GM21515 (cell line): ENCODE data around the gene ASPG.

Source experiments
- ATAC-seq: cut with Tn5 transposase; IDR thresholded peaks from one replicate; pipeline ENCODE4 v1.9.1; 2021; ENCODE audit not compliant: unreplicated experiment

The ASPG gene

DNA sequence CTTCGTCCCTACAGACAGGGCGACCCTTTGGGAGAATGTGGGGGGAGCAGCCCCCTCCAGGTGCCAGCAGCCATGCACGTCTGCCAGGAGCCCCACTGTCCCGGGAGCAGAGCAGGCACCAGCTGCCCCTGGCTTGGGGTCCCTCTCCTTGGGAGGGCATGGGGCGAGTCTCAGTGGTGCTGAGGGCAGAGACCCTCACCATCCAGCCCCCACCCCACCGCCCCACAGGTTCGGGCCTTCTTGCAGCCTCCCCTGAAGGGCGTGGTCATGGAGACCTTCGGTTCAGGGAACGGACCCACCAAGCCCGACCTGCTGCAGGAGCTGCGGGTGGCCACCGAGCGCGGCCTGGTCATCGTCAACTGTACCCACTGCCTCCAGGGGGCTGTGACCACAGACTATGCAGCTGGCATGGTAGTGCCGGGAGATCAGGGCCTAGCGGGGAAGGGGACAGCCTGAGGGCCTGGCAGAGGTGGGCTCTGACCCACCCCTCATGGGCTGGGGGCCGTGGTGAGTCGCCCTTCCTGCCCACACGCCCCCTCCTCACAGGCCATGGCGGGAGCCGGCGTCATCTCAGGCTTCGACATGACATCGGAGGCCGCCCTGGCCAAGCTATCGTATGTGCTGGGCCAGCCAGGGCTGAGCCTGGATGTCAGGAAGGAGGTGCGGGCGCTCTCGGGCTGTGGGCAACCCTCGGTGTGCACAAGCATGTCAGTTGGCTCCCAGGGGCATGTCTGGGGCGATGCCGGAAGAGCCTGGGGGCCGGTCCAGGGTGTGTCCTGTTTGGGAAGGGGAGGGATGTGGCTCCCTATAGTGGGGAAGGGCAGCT lies 18.8 kb downstream of the ASPG start:
- ATAC-seq, result no peak

DNA sequence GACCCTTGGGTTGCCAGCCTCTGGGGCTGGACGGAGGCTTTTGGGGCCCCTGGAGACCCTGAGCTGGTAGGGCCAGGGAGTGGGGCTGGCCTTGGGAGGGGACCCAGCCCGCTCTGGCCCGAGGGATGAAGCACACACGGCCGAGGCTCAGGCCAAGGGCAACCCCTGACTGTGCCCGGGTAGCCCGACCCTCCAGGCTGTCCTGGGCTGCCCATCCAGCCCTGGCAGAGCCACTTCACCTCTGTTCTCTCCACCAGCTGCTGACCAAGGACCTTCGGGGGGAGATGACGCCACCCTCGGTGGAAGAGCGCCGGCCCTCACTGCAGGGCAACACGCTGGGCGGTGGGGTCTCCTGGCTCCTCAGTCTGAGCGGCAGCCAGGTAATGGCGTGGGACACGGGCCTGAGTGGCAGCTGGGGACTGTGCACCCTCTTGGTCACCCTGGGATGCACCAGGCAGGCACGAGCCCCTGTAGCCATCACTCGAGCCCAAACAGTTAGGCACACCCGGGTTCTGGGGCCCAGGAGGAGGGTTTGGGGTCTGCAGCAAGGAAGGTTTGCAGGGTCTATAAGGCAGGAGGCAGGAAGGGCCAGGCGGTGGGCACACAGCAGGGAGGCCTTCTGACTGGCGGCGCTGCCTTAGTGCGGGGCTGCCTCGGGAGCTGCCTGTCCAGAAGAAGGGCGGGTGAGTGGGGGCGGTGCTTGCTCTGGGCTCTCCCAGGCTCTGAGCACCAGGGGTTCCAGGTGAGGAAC lies 19.7 kb downstream of the ASPG start:
- ATAC-seq, result no peak

DNA sequence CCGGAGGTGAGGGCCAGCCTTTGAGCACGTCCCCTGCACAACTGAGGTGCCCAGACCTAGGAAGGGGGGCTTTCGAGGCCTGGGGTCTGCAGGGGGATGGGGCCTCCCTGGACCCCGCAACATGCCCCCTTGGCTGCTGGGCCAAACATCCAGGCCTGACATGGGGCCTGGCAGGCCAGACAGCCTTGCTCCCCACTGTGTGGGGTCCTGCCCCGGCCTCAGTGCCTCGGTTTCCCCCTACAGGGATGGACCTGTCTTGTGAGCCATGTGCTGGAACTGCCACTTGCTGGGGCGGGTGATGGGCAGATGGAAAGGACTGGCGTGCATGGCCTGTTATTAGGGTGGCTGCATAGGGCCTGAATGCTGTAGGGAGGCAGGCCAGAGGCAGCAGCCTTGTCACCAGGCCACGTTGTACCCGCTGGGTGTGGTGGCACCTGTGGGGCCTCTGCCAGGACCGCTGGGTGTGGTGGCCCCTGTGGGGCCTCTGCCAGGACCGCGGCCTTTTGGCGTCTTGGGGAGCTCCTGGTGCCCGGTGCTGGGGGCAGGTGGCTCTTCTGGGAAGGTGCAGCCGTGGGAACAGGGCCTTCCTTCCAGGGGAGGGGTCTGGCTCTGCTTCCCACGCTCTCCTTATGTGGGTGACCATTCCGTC lies 20.4 kb downstream of the ASPG start:
- no peak for ATAC-seq

DNA sequence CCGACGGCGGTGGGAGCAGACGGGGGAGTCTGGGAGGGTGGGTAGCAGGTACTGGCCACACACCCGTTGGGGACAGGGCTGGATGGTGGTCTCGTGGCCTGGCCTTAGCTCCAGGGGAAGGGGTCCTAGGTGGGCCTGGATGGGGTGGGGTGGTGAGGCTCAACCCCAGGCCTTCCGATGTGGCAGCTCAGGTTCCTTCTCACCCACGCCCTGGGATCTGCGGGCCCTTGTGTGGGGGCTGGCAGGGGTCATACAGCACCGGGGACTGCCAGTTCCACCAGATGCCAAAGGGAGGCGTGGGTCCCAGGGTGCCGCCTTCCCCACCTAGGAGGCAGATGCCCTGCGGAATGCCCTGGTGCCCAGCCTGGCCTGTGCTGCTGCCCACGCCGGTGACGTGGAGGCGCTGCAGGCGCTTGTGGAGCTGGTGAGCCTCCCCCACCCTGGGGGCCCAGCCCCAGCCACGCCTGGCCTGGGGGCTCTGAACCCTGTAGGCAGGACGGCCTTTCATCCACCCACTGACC lies 21.0 kb downstream of the ASPG start:
- ATAC-seq, result no peak

DNA sequence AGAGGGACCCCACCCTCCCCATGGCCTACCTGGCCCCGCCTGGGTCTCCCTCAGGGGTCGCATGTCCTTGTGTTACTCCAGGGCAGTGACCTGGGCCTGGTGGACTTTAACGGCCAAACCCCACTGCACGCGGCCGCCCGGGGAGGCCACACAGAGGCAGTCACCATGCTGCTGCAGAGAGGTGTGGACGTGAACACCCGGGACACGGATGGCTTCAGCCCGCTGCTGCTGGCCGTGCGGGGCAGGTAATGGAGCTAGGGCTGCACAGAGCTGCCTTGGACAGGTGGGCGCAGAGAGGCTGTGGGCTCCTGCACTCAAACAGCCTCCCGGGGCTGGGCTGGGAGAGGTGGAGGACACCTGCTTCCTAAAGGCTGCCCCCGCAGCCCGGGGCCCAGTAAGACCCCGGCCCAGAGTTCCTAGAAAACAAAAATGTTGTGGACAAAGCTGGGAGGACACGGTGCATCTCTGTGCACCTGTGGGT lies 21.6 kb downstream of the ASPG start:
- no peak for ATAC-seq

DNA sequence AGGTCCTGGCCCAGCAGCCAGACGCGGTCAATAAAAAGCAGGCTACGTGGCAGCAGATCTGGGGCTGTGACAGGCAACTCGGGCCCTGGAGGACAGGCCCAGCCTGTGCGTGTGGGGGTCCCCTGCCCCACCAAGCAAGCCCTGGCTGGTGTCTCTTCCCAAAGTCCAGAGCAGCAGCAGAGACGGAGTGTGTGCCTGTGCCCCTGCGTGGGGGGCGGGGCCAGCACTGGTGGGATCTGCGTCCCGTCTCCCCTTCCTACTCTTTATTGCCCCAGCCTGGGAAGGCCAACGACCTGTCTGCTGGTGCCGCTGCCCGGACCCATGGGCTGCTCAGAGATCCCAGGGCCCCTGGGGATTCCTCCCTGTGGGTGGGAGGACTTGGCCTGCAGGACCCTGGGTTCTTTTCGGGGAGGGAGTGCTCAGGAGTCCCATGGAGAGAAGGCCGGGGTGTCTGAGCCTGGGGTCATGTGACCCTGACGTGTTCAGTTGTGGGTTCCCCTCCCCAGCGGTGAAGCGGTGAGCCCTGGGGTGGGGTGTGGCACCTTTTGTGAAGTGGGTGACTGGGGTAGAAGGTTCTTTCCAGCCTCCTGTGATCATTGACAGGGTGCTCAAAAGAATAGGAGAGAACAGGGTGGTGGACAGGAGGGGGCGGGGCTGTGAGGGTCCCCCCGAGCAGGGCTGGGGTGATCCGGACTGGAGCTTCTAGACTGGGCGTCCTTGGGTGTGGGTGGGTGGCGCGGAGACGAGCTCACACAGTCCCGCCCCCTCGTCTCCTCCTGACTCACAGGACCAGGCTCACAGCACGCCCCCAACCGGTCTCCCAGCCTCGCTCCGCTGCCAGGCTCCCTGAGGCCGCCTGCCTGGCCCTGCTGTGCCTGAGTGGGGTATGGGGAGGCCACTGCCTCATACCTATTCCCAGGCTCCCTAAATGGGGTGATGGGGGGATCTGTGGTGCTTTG lies 22.4 kb downstream of the ASPG start:
- ATAC-seq, result no peak

DNA sequence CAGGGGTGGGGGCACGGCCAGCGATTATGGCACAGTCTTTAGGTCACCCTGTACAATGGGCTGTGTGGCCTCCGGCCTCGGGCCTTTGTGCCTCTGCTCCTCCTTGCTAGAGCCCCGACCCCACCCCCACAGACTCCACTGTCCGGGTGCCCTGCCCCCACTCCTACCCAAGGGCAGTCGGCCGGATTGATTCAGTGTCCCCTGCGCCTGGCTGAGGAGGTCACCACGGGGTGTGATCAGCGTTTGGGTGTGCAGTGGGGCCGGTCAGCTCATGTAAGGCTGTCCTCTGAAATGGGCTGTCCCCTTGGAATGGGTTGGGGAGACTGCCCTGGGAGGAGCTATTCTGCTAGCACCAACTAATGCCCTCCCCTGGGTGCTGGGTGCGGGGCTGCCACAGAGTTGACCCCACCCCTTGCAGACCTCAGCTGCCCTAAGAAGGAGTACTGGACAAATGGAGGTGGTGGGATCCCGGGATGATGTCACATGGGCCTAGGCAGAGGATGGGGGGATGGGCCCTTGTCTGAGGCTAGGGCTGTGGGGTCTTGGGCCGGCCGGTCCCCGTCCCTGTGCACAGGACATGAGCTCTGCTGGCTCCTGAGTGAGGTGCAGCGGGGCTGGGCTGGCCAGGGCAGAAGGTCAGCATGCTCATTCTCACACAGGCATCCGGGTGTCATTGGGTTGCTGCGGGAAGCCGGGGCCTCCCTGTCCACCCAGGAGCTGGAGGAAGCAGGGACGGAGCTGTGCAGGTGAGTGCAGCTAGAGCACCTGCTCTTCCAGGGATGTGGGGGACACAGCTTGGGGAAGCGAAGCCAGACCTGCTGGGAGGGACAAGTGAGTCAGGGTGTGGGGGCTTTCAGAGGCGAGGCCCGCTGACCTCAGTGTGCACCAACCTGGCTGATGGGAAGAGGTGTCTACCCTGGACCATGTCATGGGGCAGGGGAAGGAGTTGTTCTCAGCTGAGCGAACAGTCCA lies 23.4 kb downstream of the ASPG start:
- ATAC-seq, result no peak

DNA sequence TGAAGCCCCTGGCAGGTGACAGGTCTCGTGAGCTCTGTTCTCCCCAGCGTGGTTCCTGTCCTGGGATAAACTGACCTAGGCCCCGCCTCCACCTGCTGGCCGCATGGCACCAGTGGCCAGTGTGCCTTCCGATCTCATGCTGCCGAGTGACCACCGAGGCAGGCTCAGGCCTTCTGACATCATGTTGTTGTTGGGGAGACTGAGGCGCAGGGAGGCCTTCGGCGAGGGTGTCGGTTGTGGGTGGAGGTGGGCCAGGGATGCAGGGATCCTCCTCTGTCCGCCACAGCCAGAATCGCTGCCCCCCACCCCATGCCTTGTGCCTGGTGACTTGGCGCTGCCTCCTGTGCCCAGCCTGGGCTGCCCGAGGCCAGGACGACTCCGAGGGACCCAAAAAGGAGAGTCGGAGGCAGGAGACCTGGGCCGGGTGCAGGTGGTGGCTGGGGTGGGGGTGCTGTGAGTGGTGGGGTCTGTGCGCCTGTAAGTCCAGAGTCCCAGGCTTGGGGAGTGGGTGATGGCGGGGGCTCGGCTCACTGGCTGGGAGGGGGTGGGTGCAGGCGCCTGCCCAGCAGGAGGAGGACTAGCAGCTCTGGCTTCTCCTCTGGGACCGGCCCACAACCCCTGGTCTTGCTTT lies 24.3 kb downstream of the ASPG start:
- no peak for ATAC-seq

DNA sequence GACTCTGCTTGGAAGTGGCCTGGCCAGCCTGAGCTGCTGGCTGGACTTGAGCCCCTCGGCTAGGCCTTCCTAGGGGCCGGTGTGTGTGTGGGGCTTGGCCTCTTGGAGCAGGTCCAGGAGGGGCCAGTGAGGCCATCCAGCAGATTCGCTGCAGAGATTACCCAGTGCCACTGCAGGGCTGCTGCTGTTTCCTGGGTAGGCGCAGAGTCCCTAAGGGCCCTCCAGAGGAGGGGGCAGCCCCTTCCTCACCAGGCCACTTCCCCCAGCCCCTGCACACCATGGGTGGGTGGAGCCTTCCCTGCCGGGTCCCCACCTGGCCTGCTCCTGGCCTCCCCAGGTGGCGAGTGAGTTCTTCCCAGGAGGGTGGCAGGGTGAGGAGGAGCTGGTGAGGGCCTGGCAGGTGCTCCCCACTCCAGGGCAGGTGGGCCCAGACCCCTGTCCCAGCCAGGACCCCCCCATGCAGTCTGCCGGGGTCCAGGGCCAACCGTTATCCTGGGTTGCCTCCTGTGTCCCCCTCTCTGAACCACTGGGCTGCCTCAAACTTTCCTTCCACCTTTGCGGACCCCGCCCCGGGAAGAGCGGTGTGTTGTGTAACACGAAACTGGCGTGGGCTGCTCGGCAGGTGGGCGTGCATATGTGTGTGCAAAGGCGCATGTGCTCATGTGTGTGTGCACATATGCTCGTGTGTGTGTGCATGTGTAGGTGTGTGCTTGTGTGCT lies 25.1 kb downstream of the ASPG start:
- ATAC-seq, result no peak

DNA sequence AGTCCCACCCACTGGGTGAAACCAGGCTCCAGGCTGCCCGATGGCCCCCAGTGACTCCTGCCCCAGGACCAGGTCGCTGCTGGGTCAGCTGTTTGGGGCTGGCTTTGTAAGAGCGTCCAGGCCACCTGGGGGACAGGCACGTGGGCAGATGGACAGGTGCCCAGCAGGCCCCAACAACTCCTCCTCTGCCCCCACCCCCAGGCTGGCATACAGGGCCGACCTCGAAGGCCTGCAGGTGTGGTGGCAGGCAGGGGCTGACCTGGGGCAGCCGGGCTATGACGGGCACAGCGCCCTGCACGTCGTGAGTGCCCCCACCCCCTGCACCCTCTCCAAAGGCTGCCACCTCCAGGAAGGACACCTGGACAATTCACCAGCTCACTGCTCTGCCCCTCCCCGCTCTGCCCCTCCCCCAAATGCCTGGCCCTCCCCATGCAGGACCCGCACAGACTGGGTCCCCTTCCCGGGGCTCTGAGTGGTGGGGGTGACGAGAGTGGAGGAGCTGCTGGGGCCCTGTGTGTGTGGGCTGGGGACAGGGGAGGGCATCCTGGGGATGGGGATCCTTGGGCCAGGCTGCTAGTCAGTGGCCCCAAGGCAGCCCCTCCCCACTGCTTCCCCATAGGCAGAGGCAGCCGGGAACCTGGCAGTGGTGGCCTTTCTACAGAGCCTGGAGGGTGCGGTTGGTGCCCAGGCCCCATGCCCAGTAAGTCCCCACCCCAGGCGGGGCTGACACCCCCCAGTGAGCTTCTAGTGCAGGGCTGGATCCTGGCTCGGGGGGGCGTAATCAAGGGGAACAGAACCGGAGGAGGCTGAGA lies 26.0 kb downstream of the ASPG start:
- no peak for ATAC-seq

DNA sequence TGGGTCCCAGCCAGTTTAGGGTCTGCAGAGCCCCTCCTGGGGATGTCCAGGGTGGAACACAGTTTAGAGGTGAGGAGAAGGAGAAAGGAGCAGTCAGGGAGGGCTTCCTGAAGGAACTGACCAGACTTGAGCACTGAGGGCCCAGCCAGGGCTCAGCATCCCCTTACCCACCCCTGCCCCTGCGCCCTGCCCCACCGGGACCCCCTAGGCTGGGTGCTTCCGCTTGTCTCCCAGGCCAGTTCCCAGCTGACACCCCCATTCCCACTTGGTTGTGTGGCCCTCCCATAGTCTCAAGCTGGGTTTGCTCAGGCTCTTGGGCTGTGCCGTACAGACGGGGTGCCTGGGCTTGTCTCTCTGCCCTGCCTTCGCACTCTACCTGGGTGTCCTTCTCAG lies 26.6 kb downstream of the ASPG start:
- ATAC-seq, result no peak

DNA sequence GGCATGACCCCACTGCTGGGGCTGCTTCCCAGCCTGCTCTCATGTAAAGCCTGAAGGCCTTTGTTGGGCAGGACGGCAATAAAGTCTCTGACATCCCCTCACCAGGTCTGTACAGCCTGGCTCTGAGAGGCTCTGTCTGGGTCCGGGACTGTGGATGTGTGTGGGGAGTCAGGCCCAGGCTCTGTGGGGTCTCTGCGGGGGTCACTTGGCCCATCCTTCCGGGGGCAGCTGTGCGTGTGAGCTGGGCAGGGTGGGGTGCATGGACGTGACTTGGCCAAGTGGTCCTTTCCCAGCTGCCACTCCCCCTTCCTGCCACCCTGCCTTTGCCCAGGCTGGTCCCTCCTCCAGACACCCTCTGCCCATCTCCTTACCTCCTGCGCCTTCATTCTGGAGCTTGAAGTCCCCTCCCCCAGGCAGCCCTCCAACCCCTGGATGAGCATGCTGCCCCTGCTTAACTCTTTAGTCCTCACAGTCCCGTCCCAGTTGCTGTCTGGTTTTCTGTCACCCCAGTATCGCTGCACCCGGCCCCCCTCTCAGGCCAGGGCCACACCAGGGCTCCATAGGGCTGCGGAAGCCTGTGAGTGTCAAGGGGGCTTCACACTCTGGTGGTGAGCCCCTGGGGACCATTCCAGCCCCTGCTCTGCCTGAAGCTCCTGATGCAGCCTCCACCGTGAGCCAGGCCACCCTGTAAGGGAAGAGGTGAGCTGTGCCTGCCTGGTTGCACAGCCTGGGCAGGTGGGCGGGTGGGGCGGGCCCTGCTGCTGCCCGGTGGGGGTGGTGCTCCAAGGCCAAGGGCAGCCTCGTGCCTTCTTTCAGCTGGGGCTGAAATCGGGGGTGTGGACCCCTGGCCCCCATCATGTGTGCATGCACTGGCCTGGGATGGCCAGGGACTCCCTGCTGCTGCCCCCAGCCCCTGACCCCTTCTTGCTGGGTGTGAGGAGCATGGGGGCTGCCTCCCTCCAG lies 27.4 kb downstream of the ASPG start:
- ATAC-seq, result no peak

DNA sequence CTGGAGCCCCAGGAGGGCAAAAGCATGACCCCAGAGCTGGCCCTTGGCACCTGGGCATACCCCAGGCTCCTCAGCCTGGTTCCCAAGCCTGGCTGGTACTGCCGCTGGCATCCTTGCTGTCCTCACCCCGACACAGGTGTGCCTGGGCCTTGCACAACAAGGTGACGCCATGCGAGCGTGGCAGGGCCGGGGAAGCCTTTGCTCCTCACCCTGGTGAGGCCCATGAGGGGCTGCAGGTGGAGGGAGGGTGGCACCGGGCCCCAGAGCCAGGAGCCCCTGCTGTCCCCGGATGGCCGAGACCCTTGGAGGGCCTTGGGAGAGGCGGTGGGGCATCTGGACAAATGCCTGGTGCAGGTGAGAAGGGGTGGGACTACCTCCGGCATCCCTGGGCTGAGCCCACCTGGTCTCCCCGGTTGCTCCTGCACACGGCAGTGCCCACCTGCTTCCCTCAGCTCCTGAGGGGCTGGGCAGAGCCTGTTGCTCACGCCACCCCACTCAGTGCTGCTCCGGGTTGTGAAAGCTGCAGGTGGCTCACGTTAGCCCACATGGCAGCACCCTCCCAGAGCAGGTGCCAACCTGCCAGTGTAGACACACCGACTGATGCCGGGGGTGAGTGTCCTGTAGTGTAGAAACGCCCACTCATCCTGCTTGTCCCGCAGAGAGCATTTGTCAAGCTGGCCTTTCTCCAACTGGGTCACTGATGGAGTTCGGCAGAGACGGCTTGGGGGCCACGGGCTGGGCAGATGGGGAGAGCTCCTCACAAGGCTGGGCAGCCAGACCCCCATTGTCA lies 28.3 kb downstream of the ASPG start:
- ATAC-seq, result no peak

DNA sequence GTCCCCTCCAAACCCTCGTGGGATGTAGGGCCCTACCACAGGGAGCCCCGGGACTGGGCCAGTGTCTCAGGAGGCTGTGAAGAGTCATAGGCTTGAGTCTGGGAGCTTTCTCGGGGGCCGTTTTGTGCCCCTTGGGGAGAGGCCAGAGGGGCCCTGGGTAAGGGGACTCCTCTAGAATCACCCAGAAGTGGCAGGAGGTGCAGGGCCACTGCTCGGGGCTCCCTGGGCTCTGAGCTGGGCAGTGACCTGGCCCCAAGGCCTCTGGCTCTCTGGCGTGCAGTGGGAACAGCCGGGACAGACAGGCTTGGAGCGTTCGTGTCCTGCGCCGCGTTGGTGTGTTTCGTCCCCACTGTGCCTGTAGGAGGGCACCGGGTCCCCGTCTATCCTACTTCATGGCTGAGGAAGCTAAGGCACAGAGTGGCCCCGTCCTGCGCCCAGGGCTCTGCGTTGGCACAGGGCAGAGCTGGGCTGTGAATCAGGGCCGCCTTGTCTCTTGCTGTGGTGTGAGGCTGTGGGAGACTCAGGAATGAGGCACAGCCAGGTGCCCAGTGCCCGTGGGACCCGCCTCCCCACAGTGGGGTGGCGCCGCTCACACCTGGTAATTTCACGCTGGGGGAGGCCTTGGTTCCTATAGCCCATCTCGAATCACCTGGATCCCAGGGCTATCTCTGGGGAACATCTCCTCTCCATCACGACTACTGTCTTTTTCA lies 29.1 kb downstream of the ASPG start:
- ATAC-seq, result no peak

DNA sequence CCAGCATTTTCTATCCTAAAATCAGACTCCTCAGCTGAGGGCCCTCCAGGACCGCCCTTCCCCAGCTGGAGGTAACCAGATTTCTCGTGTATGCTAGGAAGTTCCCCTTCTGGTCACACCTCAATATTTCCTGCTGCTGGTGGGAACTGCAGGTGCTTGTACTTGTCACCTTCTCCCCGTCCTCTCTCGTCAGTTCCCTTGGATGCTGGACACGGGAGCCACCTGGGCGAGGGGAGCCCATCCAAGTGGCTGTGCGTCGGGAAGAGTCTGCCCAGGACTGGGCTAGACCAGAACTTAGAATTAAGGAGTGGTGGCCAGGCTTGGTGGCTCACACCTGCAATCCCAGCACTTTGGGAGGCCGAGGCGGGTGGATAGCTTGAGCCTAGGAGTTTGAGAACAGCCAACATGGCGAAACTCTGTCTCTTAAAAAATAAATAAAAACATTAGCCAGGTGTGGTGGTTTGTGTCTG lies 29.7 kb downstream of the ASPG start:
- ATAC-seq, result no peak
